ENCODE measurements around the gene FRAT1. TPM values are rescaled to one million over a fixed set of nuclear protein-coding genes. Genes with fewer than 3 reads are reported as not detected.

The FRAT1 gene
- total and polyA plus RNA-seq, 2 of the 13 experiments (the other 11 are each of a cell fraction or from before 2014, with no cell fraction given), result 1.7 to 2.3 TPM

- no peak for TF ChIP-seq THAP11 (CRISPR knock-in tag; IDR thresholded peaks at IDR 0.05)
- peak; percentile 47 for TF ChIP-seq AGO2 (optimal IDR thresholded peaks at IDR 0.05; ENCODE audit: low read depth, low read length)
- no peak for TF ChIP-seq NR2F6 (IDR thresholded peaks at IDR 0.05)
- TF ChIP-seq NR2F6 (CRISPR knock-in tag; IDR thresholded peaks at IDR 0.05), result 0 out of 2 replicates have a peak, but pooled peaks have one; percentile 30
- TF ChIP-seq HINFP (CRISPR knock-in tag; IDR thresholded peaks at IDR 0.05; ENCODE audit: low read depth), result no peak
- TF ChIP-seq RBFOX2 (IDR thresholded peaks at IDR 0.05; ENCODE audit: low read depth, low read length), result peak; percentile 53; the same call in 1 of the 2 replicates
- TF ChIP-seq ZNF121 (CRISPR knock-in tag; IDR thresholded peaks at IDR 0.05), result peak; percentile 99
- peak; percentile 39; the same call in 1 of the 2 replicates for TF ChIP-seq HNF4A (CRISPR knock-in tag; IDR thresholded peaks at IDR 0.05)
- no peak for TF ChIP-seq ZNF547 (CRISPR knock-in tag; IDR thresholded peaks at IDR 0.05)
- TF ChIP-seq ZNF281 (CRISPR knock-in tag; IDR thresholded peaks at IDR 0.05; ENCODE audit: borderline replicate concordance), result peak; percentile 17; the same call in 1 of the 2 replicates
- TF ChIP-seq YEATS4 (CRISPR knock-in tag; IDR thresholded peaks at IDR 0.05; ENCODE audit: borderline replicate concordance), result no peak
- TF ChIP-seq ZKSCAN5 (CRISPR knock-in tag; IDR thresholded peaks at IDR 0.05), result no peak
- TF ChIP-seq ZSCAN5A (CRISPR knock-in tag; IDR thresholded peaks at IDR 0.05; ENCODE audit: borderline replicate concordance), result no peak
- TF ChIP-seq HES4 (CRISPR knock-in tag; IDR thresholded peaks at IDR 0.05; ENCODE audit: borderline replicate concordance), result 0 out of 2 replicates have a peak, but pooled peaks have one; percentile 30
- no peak for TF ChIP-seq ZNF335 (CRISPR knock-in tag; IDR thresholded peaks at IDR 0.05)
- peak; percentile 56; the same call in 1 of the 2 replicates for TF ChIP-seq THRA (CRISPR knock-in tag; IDR thresholded peaks at IDR 0.05; ENCODE audit: borderline replicate concordance)
- TF ChIP-seq ZC3H13 (CRISPR knock-in tag; IDR thresholded peaks at IDR 0.05), result peak; percentile 66; the same call in 1 of the 2 replicates
Observed at GRCh38 chr10:97321032-97321803, 2.1 kb downstream of the FRAT1 start (continued).

Data from HepG2 (cell line).